DND-41 (cell line): ENCODE results near the gene MSANTD2.

Source experiments
- ATAC-seq: fragments of 200-7000 bp; cut with Tn5 transposase; 3 replicates; pipeline ENCODE4 v1.9.1; 2021; ENCODE audit warnings: low read depth; ENCODE audit not compliant: insufficient read depth
- DNase-seq: peaks from one replicate; pipeline ENCODE4 v3.0.0-alpha.2; 2020
- H2AFZ ChIP-seq: 2 replicates; pipeline ENCODE4 v1.6.0; 2012; ENCODE audit warnings: low read depth, low read length
- H3K27ac ChIP-seq: 2 replicates; pipeline ENCODE4 v1.5.1; 2012; ENCODE audit warnings: low read length, inconsistent platforms
- H3K27me3 ChIP-seq: fragments of 200-600 bp; sonication (generic); 2 replicates; pipeline ENCODE4 v1.6.0; 2012; ENCODE audit warnings: low read length, mild to moderate bottlenecking, inconsistent platforms; ENCODE audit not compliant: insufficient read depth, poor library complexity
- H3K36me3 ChIP-seq: 2 replicates; pipeline ENCODE4 v1.5.1; 2012; ENCODE audit warnings: low read length, inconsistent platforms; ENCODE audit not compliant: insufficient read depth
- H3K4me1 ChIP-seq: 2 replicates; pipeline ENCODE4 v1.5.1; 2012; ENCODE audit warnings: mild to moderate bottlenecking, low read length; ENCODE audit not compliant: insufficient read depth
- H3K4me2 ChIP-seq: 2 replicates; pipeline ENCODE4 v1.6.0; 2012; ENCODE audit warnings: mild to moderate bottlenecking, moderate library complexity, low read length, inconsistent platforms; ENCODE audit not compliant: insufficient read depth
- H3K4me3 ChIP-seq, 2 experiments: fragments of 200-600 bp in 1 of 2; shearing (Covaris generic) in 1 of 2; 2 replicates each; pipeline ENCODE4 v1.5.1; 2012 to 2016; ENCODE audit warnings: inconsistent platforms in 2 of 2, low read length in 2 of 2, mild to moderate bottlenecking in 2 of 2, low read depth in 1 of 2, moderate library complexity in 1 of 2
- H3K79me2 ChIP-seq: 2 replicates; pipeline ENCODE4 v1.6.0; 2012; ENCODE audit warnings: low read length, inconsistent platforms; ENCODE audit not compliant: insufficient read depth
- H3K9ac ChIP-seq: 2 replicates; pipeline ENCODE4 v1.6.0; 2012; ENCODE audit warnings: low read depth, mild to moderate bottlenecking, inconsistent platforms, low read length, moderate library complexity
- H3K9me3 ChIP-seq: 2 replicates; pipeline ENCODE4 v1.5.1; 2012; ENCODE audit warnings: low read length, moderate library complexity, mild to moderate bottlenecking, inconsistent platforms; ENCODE audit not compliant: insufficient read depth, severe bottlenecking
- H4K20me1 ChIP-seq: 2 replicates; pipeline ENCODE4 v1.6.0; 2012; ENCODE audit warnings: low read length; ENCODE audit not compliant: insufficient read depth
- EZH2 ChIP-seq: IDR thresholded peaks from 3 replicates; pipeline ENCODE4 v1.6.1; 2012; ENCODE audit warnings: borderline replicate concordance, low read depth, mild to moderate bottlenecking, moderate library complexity, low read length, inconsistent platforms; ENCODE audit not compliant: severe bottlenecking
- TF ChIP-seq, protein P1 (sequence below): IDR thresholded peaks from 2 replicates; pipeline ENCODE4 v1.5.1; 2012; ENCODE audit warnings: borderline replicate concordance, low read length, moderate library complexity, mild to moderate bottlenecking; ENCODE audit not compliant: poor library complexity, severe bottlenecking; ENCODE audit errors: extremely low read depth

The MSANTD2 gene

DNA sequence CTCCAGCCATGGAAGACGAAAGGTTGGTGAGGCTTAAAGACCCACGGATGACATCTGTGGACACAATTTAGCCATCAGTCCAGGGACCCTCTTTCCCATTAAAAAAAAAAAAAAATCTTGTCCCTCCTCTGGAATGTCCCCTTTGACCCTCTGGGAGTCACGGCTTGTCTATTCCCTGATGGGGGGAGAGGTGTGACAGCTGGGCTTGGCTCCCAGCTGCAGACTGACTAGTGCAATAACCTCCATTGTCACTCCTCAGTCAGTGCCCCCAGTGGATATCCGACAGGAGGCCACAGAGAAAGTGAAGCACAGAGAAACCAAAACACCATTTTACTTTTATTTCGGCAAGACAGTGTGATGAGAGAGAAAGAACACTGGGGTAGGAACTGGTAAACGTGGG, 45.5 kb downstream of the MSANTD2 start:
- Histone ChIP-seq H3K27me3 (no peaks in the 10 kb centered on the region), H3K4me3 (no peak overlapping the region), H2AFZ (no peak overlapping the region), H3K4me1 (no peaks in the 10 kb centered on the region), H3K4me2 (no peak overlapping the region), H3K36me3 (no peaks in the 10 kb centered on the region), H3K9ac (no peak overlapping the region), H3K27ac (no peak overlapping the region), H4K20me1 (peaks cover 6% of the 10 kb centered on the region; the same call in 1 of the 2 replicates), H3K79me2 (no peaks in the 10 kb centered on the region), H3K9me3 (no peaks in the 10 kb centered on the region)
- DNase-seq, result no peak
- TF ChIP-seq, protein P1, sequence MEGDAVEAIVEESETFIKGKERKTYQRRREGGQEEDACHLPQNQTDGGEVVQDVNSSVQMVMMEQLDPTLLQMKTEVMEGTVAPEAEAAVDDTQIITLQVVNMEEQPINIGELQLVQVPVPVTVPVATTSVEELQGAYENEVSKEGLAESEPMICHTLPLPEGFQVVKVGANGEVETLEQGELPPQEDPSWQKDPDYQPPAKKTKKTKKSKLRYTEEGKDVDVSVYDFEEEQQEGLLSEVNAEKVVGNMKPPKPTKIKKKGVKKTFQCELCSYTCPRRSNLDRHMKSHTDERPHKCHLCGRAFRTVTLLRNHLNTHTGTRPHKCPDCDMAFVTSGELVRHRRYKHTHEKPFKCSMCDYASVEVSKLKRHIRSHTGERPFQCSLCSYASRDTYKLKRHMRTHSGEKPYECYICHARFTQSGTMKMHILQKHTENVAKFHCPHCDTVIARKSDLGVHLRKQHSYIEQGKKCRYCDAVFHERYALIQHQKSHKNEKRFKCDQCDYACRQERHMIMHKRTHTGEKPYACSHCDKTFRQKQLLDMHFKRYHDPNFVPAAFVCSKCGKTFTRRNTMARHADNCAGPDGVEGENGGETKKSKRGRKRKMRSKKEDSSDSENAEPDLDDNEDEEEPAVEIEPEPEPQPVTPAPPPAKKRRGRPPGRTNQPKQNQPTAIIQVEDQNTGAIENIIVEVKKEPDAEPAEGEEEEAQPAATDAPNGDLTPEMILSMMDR, result no peak
- TF ChIP-seq EZH2, result no peak
- no peak for ATAC-seq

DNA sequence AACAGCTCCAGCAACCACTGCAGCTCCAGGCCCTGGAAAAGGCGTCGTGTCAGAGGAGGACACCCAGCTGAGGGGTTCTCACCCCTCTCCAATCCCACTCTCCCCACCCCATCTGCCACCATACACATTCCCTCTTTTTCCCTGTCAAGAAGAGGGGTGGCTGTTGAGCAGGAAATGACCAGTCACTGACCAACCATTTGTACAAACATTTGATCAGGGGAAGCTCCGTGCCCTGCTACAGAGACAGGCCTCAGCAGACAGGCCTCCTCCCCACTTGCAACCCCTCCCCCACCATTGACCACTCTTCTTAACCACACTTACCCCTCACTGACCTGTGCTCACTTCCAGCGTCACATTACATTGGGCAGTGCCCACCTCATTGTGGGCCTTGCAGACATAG, 45.9 kb downstream of the MSANTD2 start:
- H3K4me1 ChIP-seq, result no peaks in the 10 kb centered on the region
- no peak overlapping the region for H2AFZ ChIP-seq
- no peaks in the 10 kb centered on the region for H3K36me3 ChIP-seq
- ATAC-seq (no peak), DNase-seq (no peak)
- TF ChIP-seq, protein P1, result no peak
- no peak for TF ChIP-seq EZH2
- no peak overlapping the region for H3K27ac ChIP-seq
- H3K79me2 ChIP-seq, result no peaks in the 10 kb centered on the region
- peaks cover 3% of the 10 kb centered on the region for H3K27me3 ChIP-seq
- no peak overlapping the region for H3K4me2 ChIP-seq
- H4K20me1 ChIP-seq, result peaks cover 10% of the 10 kb centered on the region; the same call in 1 of the 2 replicates
- no peaks in the 10 kb centered on the region for H3K9me3 ChIP-seq
- no peak overlapping the region for H3K4me3 ChIP-seq
- no peak overlapping the region for H3K9ac ChIP-seq

DNA sequence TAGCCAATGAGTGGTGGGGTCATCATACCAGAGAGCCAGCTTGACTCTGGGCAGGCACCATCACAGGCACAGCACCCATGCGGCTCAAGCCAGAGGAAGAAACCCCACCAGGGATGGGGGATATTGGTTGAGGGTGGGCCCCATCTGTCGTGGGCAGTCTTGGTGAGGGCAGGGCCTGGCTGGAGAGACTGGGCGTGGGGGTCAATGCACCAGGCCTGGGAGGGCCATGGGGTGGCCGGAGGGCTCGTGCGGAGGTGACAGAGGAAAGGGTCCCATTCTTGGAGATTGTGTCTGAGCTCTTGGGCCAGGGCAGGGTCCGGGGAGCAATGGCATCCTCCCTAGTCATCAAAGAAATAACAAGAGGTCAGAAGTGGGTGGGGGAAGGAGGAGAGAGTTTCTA, 46.6 kb downstream of the MSANTD2 start:
- H3K79me2 ChIP-seq, result no peaks in the 10 kb centered on the region
- no peak for TF ChIP-seq EZH2
- TF ChIP-seq, protein P1, result no peak
- DNase-seq, result no peak
- no peaks in the 10 kb centered on the region for H3K4me1 ChIP-seq
- H3K9ac ChIP-seq, result no peak overlapping the region
- H3K4me3 ChIP-seq, result no peak overlapping the region
- no peak overlapping the region for H3K4me2 ChIP-seq
- H4K20me1 ChIP-seq, result peaks cover 10% of the 10 kb centered on the region; the same call in 1 of the 2 replicates
- ATAC-seq, result no peak
- no peak overlapping the region for H3K27ac ChIP-seq
- H3K27me3 ChIP-seq, result peaks cover 10% of the 10 kb centered on the region
- H3K36me3 ChIP-seq, result no peaks in the 10 kb centered on the region
- no peaks in the 10 kb centered on the region for H3K9me3 ChIP-seq
- no peak overlapping the region for H2AFZ ChIP-seq

DNA sequence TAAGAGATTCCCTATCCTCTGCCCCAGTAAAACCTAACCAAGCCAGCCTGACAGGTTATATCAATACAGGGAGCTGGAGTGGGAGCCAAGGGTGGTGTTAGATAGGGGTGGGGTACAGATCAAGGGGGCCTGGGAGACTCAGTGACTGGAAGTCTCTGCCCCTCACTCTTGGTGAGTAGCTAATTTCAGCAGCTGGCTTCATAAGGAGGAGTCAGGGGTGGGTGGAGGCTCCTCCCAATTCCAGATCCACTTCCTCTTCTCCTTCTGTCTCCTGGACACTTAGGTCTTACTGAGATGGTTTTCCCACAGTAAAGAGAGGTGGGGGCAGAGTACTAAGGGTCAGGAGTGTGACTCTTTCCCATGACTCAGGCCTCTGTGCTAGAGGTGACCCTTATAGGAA, 47.0 kb downstream of the MSANTD2 start:
- Histone ChIP-seq H3K36me3 (no peaks in the 10 kb centered on the region), H2AFZ (no peak overlapping the region), H3K27me3 (peaks cover 14% of the 10 kb centered on the region), H4K20me1 (peaks cover 10% of the 10 kb centered on the region), H3K4me1 (no peaks in the 10 kb centered on the region), H3K9me3 (no peaks in the 10 kb centered on the region), H3K4me2 (no peak overlapping the region), H3K79me2 (no peaks in the 10 kb centered on the region), H3K4me3 (no peak overlapping the region), H3K9ac (no peak overlapping the region), H3K27ac (no peak overlapping the region)
- TF ChIP-seq, protein P1, result no peak
- no peak for TF ChIP-seq EZH2
- DNase-seq, result no peak
- ATAC-seq, result no peak
